SK-N-SH (cell line): Measurements from ENCODE around the gene TRMO. TPM values are rescaled to one million over a fixed set of nuclear protein-coding genes. Genes with fewer than 3 reads are reported as not detected.
A peak's percentile ranks its signal among the peaks of the same experiment; 100 is the strongest.

Source experiments
- CTCF ChIA-PET: fragments of 300-600, 350-600 bp; formaldehyde crosslinking; extraction: SDS; loops from one replicate; lab custom pipeline; 2021; lab: Yijun Ruan, JAX
- POLR2A ChIA-PET: fragments of 350-600 bp; sonication (Branson Sonifier 250); formaldehyde crosslinking; extraction: SDS; loops from one replicate; lab custom pipeline; 2020; ENCODE audit warnings: antibody characterized with exemption, inconsistent platforms; lab: Yijun Ruan, JAX
- DNase-seq: peaks from one replicate; pipeline ENCODE4 v3.0.0; 2012
- H2AFZ ChIP-seq: fragments of 200-600 bp; sonication (generic); 2 replicates; pipeline ENCODE4 v1.8.1; 2016; ENCODE audit warnings: antibody characterized with exemption, mild to moderate bottlenecking, low read depth
- H3F3A ChIP-seq: fragments of 200-600 bp; sonication (generic); replicated peaks from 2 replicates; pipeline ENCODE3; 2016; ENCODE audit warnings: antibody characterized with exemption, mild to moderate bottlenecking; ENCODE audit not compliant: insufficient read depth
- H3K27ac ChIP-seq, 2 experiments: fragments of 200-500 bp in 1 of 2; fragments of 200-600 bp in 1 of 2; sonication (Bioruptor generic) in 1 of 2; sonication (generic), shearing (Covaris generic) in 1 of 2; 2 replicates each; pipeline versions ENCODE4 v1.5.1 to v1.6.1; 2014 to 2016; ENCODE audit warnings: low read depth in 2 of 2, inconsistent platforms in 1 of 2, low read length in 1 of 2, mild to moderate bottlenecking in 1 of 2, mixed read lengths in 1 of 2
- H3K27me3 ChIP-seq: fragments of 200-600 bp; sonication (generic), shearing (Covaris generic); 2 replicates; pipeline ENCODE4 v1.6.1; 2016; ENCODE audit warnings: mixed run types; ENCODE audit not compliant: insufficient read depth
- H3K36me3 ChIP-seq, 2 experiments: fragments of 200-500 bp in 1 of 2; fragments of 200-600 bp in 1 of 2; sonication (Bioruptor generic) in 1 of 2; sonication (generic) in 1 of 2; replicated peaks in 1 of 2; 2 replicates each; pipeline versions ENCODE3 to v1.5.1; 2014 to 2016; ENCODE audit warnings: low read length in 1 of 2, mild to moderate bottlenecking in 1 of 2; ENCODE audit not compliant: insufficient read depth in 2 of 2, control insufficient read depth in 1 of 2
- H3K4me1 ChIP-seq, 2 experiments: fragments of 200-500 bp in 1 of 2; fragments of 200-600 bp in 1 of 2; sonication (Bioruptor generic) in 1 of 2; sonication (generic), shearing (Covaris generic) in 1 of 2; 2 replicates each; pipeline versions ENCODE4 v1.5.1 to v1.6.1; 2014 to 2016; ENCODE audit warnings: low read depth in 1 of 2, low read length in 1 of 2, mixed run types in 1 of 2; ENCODE audit not compliant: insufficient read depth in 2 of 2, control insufficient read depth in 1 of 2
- H3K4me2 ChIP-seq: fragments of 200-600 bp; sonication (generic), shearing (Covaris generic); 2 replicates; pipeline ENCODE4 v1.6.1; 2017; ENCODE audit warnings: mixed run types
- H3K4me3 ChIP-seq, 2 experiments: fragments of 200-500 bp in 1 of 2; fragments of 200-600 bp in 1 of 2; sonication (Bioruptor generic) in 1 of 2; sonication (generic), shearing (Covaris generic) in 1 of 2; 2 replicates each; pipeline versions ENCODE4 v1.5.1 to v1.8.1; 2014 to 2016; ENCODE audit warnings: low read depth in 2 of 2, inconsistent platforms in 1 of 2, low read length in 1 of 2, mild to moderate bottlenecking in 1 of 2, mixed read lengths in 1 of 2, moderate library complexity in 1 of 2
- H3K79me2 ChIP-seq: fragments of 200-600 bp; sonication (generic); 2 replicates; pipeline ENCODE4 v1.8.1; 2017; ENCODE audit warnings: mild to moderate bottlenecking; ENCODE audit not compliant: insufficient read depth
- H3K9ac ChIP-seq: fragments of 200-600 bp; sonication (generic); 2 replicates; pipeline ENCODE4 v1.6.1; 2017; ENCODE audit warnings: mixed run types
- H3K9me2 ChIP-seq: fragments of 200-600 bp; sonication (generic); 2 replicates; pipeline ENCODE4 v1.6.1; 2017; ENCODE audit warnings: mixed run types
- H3K9me3 ChIP-seq: fragments of 200-600 bp; sonication (generic); 2 replicates; pipeline ENCODE4 v1.6.1; 2017; ENCODE audit warnings: mixed run types, mild to moderate bottlenecking, moderate library complexity
- H4K20me1 ChIP-seq: fragments of 200-600 bp; sonication (generic); 2 replicates; pipeline ENCODE4 v1.6.1; 2017; ENCODE audit warnings: mild to moderate bottlenecking, mixed run types; ENCODE audit not compliant: insufficient read depth
- FOXM1 ChIP-seq: IDR thresholded peaks from 2 replicates; pipeline ENCODE4 v1.4.0; 2012; ENCODE audit warnings: low read depth, mild to moderate bottlenecking
- IRF3 ChIP-seq: fragments of 150-350 bp; IDR thresholded peaks from 2 replicates; pipeline ENCODE4 v1.6.1; 2016; ENCODE audit warnings: mild to moderate bottlenecking, low read depth, low read length
- REST ChIP-seq: IDR thresholded peaks from 2 replicates; pipeline ENCODE4 v1.6.1; 2012; ENCODE audit warnings: mild to moderate bottlenecking, low read depth, low read length, moderate library complexity
- SMC3 ChIP-seq: IDR thresholded peaks from 2 replicates; pipeline ENCODE4 v1.6.1; 2012; ENCODE audit warnings: low read depth, low read length, improper control_type of control experiment
- TEAD4 ChIP-seq: IDR thresholded peaks from 2 replicates; pipeline ENCODE4 v1.4.0; 2012; ENCODE audit warnings: mild to moderate bottlenecking, borderline replicate concordance; ENCODE audit not compliant: insufficient read depth
- WGBS: methylation state at CpG from one replicate; pipeline ENCODE4 v1.1.6; 2017; ENCODE audit warnings: low lambda C conversion rate; 5-methylcytosine and 5-hydroxymethylcytosine counted together
- polyA plus RNA-seq, 3 experiments: library from polyadenylated mRNA; depleted of rRNA; stranded (reverse); fragments of >200 nt; gene quantifications; 2 replicates each; pipeline ENCODE4 v1.2.3, GENCODE V29; 2012
- TF ChIP-seq, protein P1 (sequence below): fragments of 200-600 bp; sonication (generic); IDR thresholded peaks from 2 replicates; pipeline ENCODE4 v1.6.1; 2017; ENCODE audit warnings: antibody characterized with exemption, mild to moderate bottlenecking, moderate library complexity
- TF ChIP-seq, protein P2 (sequence below): IDR thresholded peaks from 2 replicates; pipeline ENCODE4 v1.4.0; 2012; ENCODE audit warnings: low read depth, borderline replicate concordance
- TF ChIP-seq, protein P3 (sequence below): IDR thresholded peaks from 2 replicates; pipeline ENCODE4 v1.4.0; 2012; ENCODE audit warnings: low read depth, borderline replicate concordance
- TF ChIP-seq, protein P4 (sequence below): IDR thresholded peaks from 2 replicates; pipeline ENCODE4 v1.4.0; 2012; ENCODE audit warnings: low read depth

TRMO gene
- polyA plus RNA-seq, 1 of the 3 experiments (the other 2 are of a cell fraction) = 8.1 TPM

DNA sequence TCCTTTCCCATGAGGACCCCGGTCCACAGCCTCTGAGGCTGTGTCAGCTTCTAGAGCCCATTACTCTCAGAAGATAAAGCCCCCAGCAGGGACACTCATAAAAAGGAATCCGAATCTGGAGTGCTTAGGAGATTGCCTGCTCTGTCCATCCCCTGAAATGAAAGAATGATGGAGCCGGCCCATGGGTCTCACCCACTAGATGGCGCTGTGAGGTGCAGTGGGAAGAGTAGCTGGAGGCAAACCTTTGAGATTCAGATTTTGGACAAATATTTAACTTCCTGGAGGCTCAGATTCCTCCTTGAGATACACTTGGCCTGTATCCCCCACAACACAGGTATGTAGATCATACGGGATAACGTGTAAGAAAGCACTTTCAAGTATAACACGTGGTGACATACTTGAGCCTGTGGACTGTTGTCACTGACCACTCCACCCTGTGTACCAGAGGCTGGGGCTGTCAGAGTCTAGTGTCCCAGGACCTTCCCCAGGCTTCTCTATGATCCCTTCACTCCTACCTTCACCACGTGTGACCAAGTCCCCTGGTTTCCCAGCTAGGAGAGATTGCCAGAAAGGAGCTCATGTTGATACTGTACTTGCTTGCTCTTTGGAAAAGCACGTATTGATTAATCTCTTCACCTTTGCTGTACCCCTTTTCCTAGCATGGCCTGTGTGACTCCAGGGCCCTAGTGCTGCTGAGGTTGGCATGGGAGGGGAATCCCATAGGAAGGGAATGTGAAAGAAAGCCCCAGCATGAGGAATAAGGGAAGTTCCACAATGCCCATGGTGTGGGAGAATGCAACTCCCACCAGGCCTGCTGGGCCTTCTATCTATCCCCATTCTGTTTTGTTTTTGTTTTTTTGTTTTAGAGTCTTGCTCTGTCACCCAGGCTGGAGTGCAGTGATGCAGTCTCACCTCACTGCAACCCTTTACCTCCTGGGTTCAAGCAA lies 32.1 kb downstream of the TRMO start:
- no peak overlapping the region for H2AFZ ChIP-seq
- no peak overlapping the region for H3K27ac ChIP-seq
- no peaks in the 10 kb centered on the region for H3K79me2 ChIP-seq
- no peak overlapping the region for H3K9ac ChIP-seq
- H4K20me1 ChIP-seq = no peaks in the 10 kb centered on the region
- no peaks in the 10 kb centered on the region; the same call in 1 of the 2 replicates for H3K27me3 ChIP-seq
- no peaks in the 10 kb centered on the region for H3K9me3 ChIP-seq
- no peaks in the 10 kb centered on the region for H3K4me1 ChIP-seq
- H3K9me2 ChIP-seq = no peaks in the 10 kb centered on the region
- H3F3A ChIP-seq = no peaks in the 10 kb centered on the region
- H3K4me3 ChIP-seq = no peak overlapping the region
- no peak for TF ChIP-seq TEAD4
- TF ChIP-seq, protein P1, sequence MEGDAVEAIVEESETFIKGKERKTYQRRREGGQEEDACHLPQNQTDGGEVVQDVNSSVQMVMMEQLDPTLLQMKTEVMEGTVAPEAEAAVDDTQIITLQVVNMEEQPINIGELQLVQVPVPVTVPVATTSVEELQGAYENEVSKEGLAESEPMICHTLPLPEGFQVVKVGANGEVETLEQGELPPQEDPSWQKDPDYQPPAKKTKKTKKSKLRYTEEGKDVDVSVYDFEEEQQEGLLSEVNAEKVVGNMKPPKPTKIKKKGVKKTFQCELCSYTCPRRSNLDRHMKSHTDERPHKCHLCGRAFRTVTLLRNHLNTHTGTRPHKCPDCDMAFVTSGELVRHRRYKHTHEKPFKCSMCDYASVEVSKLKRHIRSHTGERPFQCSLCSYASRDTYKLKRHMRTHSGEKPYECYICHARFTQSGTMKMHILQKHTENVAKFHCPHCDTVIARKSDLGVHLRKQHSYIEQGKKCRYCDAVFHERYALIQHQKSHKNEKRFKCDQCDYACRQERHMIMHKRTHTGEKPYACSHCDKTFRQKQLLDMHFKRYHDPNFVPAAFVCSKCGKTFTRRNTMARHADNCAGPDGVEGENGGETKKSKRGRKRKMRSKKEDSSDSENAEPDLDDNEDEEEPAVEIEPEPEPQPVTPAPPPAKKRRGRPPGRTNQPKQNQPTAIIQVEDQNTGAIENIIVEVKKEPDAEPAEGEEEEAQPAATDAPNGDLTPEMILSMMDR = peak; percentile 63
- DNase-seq = peak; percentile 46
- no peak overlapping the region for H3K4me2 ChIP-seq
- POLR2A ChIA-PET = no interaction called here
- CTCF ChIA-PET = interaction anchor here (0.6 to 6.7 kb wide), 7 partner anchors 9 to 274 kb away, joined by 3 to 53 read pairs (median 3); partner anchors contain the start of gene TRMO
- WGBS = 73% methylated on average over 7 of the region's 9 CpGs
- H3K36me3 ChIP-seq = no peaks in the 10 kb centered on the region

DNA sequence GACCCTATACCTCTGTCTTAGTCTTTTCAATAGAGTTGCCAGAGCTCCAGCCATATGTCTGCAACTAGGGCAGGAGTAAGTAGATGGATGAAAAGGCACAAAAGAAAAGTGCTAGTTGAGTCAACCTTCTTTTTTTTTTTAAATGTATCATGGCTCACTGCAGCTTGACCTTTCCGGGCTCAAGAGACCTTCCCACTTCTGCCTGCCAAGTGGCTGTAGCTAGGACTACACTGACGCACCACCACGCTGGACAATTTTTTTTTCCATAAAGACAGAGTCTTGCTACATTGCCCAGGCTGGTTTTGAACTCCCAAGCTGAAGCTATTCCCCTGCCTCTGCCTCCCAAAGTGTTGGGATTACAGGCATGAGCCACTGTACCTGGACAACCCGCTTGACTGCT lies 42.0 kb downstream of the TRMO start:
- ChIA-PET CTCF (interaction anchor here (1.4 to 2.6 kb wide), 3 partner anchors 9 to 27 kb away, joined by 4 to 14 read pairs (median 9); no protein-coding TSS in a partner anchor), POLR2A (no interaction called here)
- WGBS = 82% methylated on average over 4 of the region's 4 CpGs
- Histone ChIP-seq H3K4me1 (peaks cover 0 to 3% of the 10 kb centered on the region in 2 experiments; a peak in 1 of 4 replicates), H3K9me2 (no peaks in the 10 kb centered on the region), H3K9ac (no peak overlapping the region), H3F3A (peaks cover 23% of the 10 kb centered on the region), H2AFZ (no peak overlapping the region), H3K4me2 (no peak overlapping the region), H3K36me3 (no peaks in the 10 kb centered on the region), H3K9me3 (0 out of 2 replicates have a peak, but pooled peaks cover 8% of the 10 kb centered on the region), H4K20me1 (no peaks in the 10 kb centered on the region), H3K79me2 (no peaks in the 10 kb centered on the region), H3K27ac (no peak overlapping the region), H3K27me3 (no peaks in the 10 kb centered on the region), H3K4me3 (no peak overlapping the region)
- no peak for DNase-seq
- no peak for TF ChIP-seq REST
- TF ChIP-seq IRF3 = no peak
- TF ChIP-seq, protein P2, sequence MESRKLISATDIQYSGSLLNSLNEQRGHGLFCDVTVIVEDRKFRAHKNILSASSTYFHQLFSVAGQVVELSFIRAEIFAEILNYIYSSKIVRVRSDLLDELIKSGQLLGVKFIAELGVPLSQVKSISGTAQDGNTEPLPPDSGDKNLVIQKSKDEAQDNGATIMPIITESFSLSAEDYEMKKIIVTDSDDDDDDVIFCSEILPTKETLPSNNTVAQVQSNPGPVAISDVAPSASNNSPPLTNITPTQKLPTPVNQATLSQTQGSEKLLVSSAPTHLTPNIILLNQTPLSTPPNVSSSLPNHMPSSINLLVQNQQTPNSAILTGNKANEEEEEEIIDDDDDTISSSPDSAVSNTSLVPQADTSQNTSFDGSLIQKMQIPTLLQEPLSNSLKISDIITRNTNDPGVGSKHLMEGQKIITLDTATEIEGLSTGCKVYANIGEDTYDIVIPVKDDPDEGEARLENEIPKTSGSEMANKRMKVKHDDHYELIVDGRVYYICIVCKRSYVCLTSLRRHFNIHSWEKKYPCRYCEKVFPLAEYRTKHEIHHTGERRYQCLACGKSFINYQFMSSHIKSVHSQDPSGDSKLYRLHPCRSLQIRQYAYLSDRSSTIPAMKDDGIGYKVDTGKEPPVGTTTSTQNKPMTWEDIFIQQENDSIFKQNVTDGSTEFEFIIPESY = no peak
- TF ChIP-seq, protein P3, sequence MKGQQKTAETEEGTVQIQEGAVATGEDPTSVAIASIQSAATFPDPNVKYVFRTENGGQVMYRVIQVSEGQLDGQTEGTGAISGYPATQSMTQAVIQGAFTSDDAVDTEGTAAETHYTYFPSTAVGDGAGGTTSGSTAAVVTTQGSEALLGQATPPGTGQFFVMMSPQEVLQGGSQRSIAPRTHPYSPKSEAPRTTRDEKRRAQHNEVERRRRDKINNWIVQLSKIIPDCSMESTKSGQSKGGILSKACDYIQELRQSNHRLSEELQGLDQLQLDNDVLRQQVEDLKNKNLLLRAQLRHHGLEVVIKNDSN = no peak
- no peak for TF ChIP-seq TEAD4
- TF ChIP-seq, protein P1 = no peak
- TF ChIP-seq SMC3 = no peak
- TF ChIP-seq, protein P4, sequence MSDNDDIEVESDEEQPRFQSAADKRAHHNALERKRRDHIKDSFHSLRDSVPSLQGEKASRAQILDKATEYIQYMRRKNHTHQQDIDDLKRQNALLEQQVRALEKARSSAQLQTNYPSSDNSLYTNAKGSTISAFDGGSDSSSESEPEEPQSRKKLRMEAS = no peak
- TF ChIP-seq FOXM1 = no peak
